ENCODE data around the gene ZDHHC5. TPM values are rescaled to one million over a fixed set of nuclear protein-coding genes. Genes with fewer than 3 reads are reported as not detected.

ZDHHC5 gene
- polyA plus RNA-seq, 1 donor (not counting 4 experiments of a cell fraction or from before 2014, with no cell fraction given): 79.3 TPM

DNA sequence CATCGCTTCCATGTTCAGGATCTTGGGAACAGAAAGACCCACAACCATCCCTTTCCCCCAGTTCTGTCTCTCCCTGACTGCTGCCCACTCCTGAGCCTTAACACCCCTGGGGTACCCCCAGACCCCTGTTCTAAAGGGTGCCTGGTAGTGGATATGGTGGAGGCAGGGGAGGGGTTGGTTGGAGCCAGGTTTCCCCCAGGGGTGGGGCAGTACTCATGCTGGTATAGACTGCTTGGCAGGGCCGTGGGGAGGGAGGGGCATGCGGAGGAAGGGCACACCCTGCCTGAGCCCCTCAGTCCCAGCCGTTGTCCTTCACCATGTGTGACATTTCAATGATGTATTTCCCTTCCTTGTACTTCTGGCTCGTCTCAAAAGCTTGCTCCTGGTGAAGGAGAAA lies 22.2 kb upstream of the ZDHHC5 start:
- Histone ChIP-seq H3K27ac (ENCODE audit: control insufficient read depth, insufficient read depth, low read length) (no peak overlapping the region), H3K36me3 (ENCODE audit: control insufficient read depth in 2 of 2, extremely low read depth in 1 of 2, insufficient read depth in 2 of 2, low read length in 2 of 2) (peaks cover 3 to 8% of the 10 kb centered on the region in 2 experiments), H3K79me2 (ENCODE audit: control insufficient read depth, insufficient read depth, low read length) (peaks cover 8% of the 10 kb centered on the region), H3K9me1 (ENCODE audit: control insufficient read depth, extremely low read depth, insufficient read depth, low read length) (no peaks in the 10 kb centered on the region), H2AFZ (ENCODE audit: control insufficient read depth, low read length) (no peak overlapping the region), H4K20me1 (ENCODE audit: control insufficient read depth, extremely low read depth, insufficient read depth, low read length) (peaks cover 19% of the 10 kb centered on the region), H3K9ac (ENCODE audit: control insufficient read depth, extremely low read depth, insufficient read depth, low read length) (no peak overlapping the region), H3K4me1 (ENCODE audit: control insufficient read depth, extremely low read depth, insufficient read depth, low read length) (peaks cover 44% of the 10 kb centered on the region), H3K27me3 (ENCODE audit: control insufficient read depth, extremely low read depth, insufficient read depth, low read length) (peaks cover 32% of the 10 kb centered on the region), H3K4me2 (ENCODE audit: control insufficient read depth, extremely low read depth, insufficient read depth, low read depth, low read length) (no peak overlapping the region), H3K4me3 (ENCODE audit: control insufficient read depth in 2 of 3, extremely low read depth in 1 of 3, insufficient read depth in 2 of 3, low read depth in 1 of 3, low read length in 3 of 3) (no peak overlapping the region), H3K9me3 (ENCODE audit: control insufficient read depth, low read depth, low read length) (no peaks in the 10 kb centered on the region)
- no peak for TF ChIP-seq EZH2 (IDR thresholded peaks at IDR 0.05; ENCODE audit: low read length)
- TF ChIP-seq, protein P1, sequence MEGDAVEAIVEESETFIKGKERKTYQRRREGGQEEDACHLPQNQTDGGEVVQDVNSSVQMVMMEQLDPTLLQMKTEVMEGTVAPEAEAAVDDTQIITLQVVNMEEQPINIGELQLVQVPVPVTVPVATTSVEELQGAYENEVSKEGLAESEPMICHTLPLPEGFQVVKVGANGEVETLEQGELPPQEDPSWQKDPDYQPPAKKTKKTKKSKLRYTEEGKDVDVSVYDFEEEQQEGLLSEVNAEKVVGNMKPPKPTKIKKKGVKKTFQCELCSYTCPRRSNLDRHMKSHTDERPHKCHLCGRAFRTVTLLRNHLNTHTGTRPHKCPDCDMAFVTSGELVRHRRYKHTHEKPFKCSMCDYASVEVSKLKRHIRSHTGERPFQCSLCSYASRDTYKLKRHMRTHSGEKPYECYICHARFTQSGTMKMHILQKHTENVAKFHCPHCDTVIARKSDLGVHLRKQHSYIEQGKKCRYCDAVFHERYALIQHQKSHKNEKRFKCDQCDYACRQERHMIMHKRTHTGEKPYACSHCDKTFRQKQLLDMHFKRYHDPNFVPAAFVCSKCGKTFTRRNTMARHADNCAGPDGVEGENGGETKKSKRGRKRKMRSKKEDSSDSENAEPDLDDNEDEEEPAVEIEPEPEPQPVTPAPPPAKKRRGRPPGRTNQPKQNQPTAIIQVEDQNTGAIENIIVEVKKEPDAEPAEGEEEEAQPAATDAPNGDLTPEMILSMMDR (optimal IDR thresholded peaks at IDR 0.05 in 1 of 3, IDR thresholded peaks at IDR 0.05 in 1 of 3, conservative IDR thresholded peaks at IDR 0.05 in 1 of 3; ENCODE audit: extremely low read depth in 1 of 3, insufficient read depth in 2 of 3, low read length in 3 of 3): no peak
- no peak for DNase-seq (ENCODE audit: low read depth, low spot score)
- dilution Hi-C loops (cut with MboI; ENCODE audit: extremely low pct_ligation_motif_present, low sequenced_read_pairs): no loop called here
- no peak for FAIRE-seq

DNA sequence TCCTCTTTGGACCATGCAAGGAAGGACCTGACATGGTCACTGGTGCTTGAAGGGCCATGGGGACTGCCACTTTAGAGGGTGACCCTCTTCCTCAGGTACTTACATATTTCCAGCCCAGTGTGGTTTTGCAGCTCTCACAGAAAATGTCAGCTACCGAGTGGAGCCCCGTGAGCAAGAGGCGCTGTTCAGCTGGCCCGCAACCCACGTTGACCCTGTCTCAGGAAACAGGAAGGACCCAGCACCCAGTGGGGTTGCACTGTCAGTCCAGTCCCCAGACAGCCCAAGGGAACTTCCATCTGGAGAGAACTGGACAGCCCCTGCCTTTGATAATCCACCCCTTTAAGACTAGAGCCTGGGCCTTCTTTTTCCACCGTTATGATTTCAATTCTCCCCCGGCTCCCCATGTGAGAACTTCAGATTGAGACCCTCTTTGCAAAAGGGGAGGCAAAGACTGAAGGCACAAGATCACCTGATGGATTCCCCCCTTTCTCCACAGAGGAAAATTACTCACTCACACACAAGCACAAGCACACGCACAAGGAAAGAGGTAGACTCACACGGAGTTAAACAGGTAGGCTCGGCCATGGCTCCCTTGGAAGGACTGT lies 21.6 kb upstream of the ZDHHC5 start:
- no peak for TF ChIP-seq EZH2 (IDR thresholded peaks at IDR 0.05; ENCODE audit: low read length)
- TF ChIP-seq, protein P1 (optimal IDR thresholded peaks at IDR 0.05 in 1 of 3, IDR thresholded peaks at IDR 0.05 in 1 of 3, conservative IDR thresholded peaks at IDR 0.05 in 1 of 3; ENCODE audit: extremely low read depth in 1 of 3, insufficient read depth in 2 of 3, low read length in 3 of 3): no peak
- no peak overlapping the region for H3K4me3 ChIP-seq (ENCODE audit: control insufficient read depth in 2 of 3, extremely low read depth in 1 of 3, insufficient read depth in 2 of 3, low read depth in 1 of 3, low read length in 3 of 3)
- peaks cover 32% of the 10 kb centered on the region for H3K27me3 ChIP-seq (ENCODE audit: control insufficient read depth, extremely low read depth, insufficient read depth, low read length)
- H3K27ac ChIP-seq (ENCODE audit: control insufficient read depth, insufficient read depth, low read length): no peak overlapping the region
- DNase-seq (ENCODE audit: low read depth, low spot score) (no peak), FAIRE-seq (peak; percentile 64)
- H3K9me1 ChIP-seq (ENCODE audit: control insufficient read depth, extremely low read depth, insufficient read depth, low read length): no peaks in the 10 kb centered on the region
- peaks cover 2 to 4% of the 10 kb centered on the region in 2 experiments for H3K36me3 ChIP-seq (ENCODE audit: control insufficient read depth in 2 of 2, extremely low read depth in 1 of 2, insufficient read depth in 2 of 2, low read length in 2 of 2)
- no peaks in the 10 kb centered on the region for H3K9me3 ChIP-seq (ENCODE audit: control insufficient read depth, low read depth, low read length)
- dilution Hi-C loops (cut with MboI; ENCODE audit: extremely low pct_ligation_motif_present, low sequenced_read_pairs): no loop called here
- peaks cover 41% of the 10 kb centered on the region for H3K4me1 ChIP-seq (ENCODE audit: control insufficient read depth, extremely low read depth, insufficient read depth, low read length)
- no peak overlapping the region for H2AFZ ChIP-seq (ENCODE audit: control insufficient read depth, low read length)
- H4K20me1 ChIP-seq (ENCODE audit: control insufficient read depth, extremely low read depth, insufficient read depth, low read length): peaks cover 13% of the 10 kb centered on the region
- peaks cover 3% of the 10 kb centered on the region for H3K79me2 ChIP-seq (ENCODE audit: control insufficient read depth, insufficient read depth, low read length)
- peak overlapping the region; percentile 27 for H3K4me2 ChIP-seq (ENCODE audit: control insufficient read depth, extremely low read depth, insufficient read depth, low read depth, low read length)
- no peak overlapping the region for H3K9ac ChIP-seq (ENCODE audit: control insufficient read depth, extremely low read depth, insufficient read depth, low read length)

Data from keratinocyte (primary cell).